ENCODE data around the gene ARL6IP6. TPM values are rescaled to one million over a fixed set of nuclear protein-coding genes. Genes with fewer than 3 reads are reported as not detected.

Gene ARL6IP6
- total and polyA plus RNA-seq, 2 of the 13 experiments (the other 11 are each of a cell fraction or from before 2014, with no cell fraction given) = 45.0 to 65.9 TPM

- H3K4me2 ChIP-seq (ENCODE audit: low read depth, low read length) = no peak overlapping the region
- TF ChIP-seq SMAD9 (CRISPR knock-in tag; IDR thresholded peaks at IDR 0.05) (no peak), MAFF (IDR thresholded peaks at IDR 0.05; ENCODE audit: low read depth, low read length) (peak; percentile 97), ZNF101 (CRISPR knock-in tag; IDR thresholded peaks at IDR 0.05; ENCODE audit: borderline replicate concordance, low read depth) (no peak), ZFP90 (CRISPR knock-in tag; IDR thresholded peaks at IDR 0.05; ENCODE audit: borderline replicate concordance) (no peak), ZNF18 (CRISPR knock-in tag; IDR thresholded peaks at IDR 0.05; ENCODE audit: insufficient replicate concordance) (no peak), MZF1 (CRISPR knock-in tag; IDR thresholded peaks at IDR 0.05; ENCODE audit: borderline replicate concordance) (no peak), MAFK (conservative IDR thresholded peaks at IDR 0.05 in 1 of 2, IDR thresholded peaks at IDR 0.05 in 1 of 2; ENCODE audit: low read length in 2 of 2) (peak; percentile 94 to 98), PITX1 (CRISPR knock-in tag; IDR thresholded peaks at IDR 0.05) (no peak), MAFG (CRISPR knock-in tag; IDR thresholded peaks at IDR 0.05) (0 out of 2 replicates have a peak, but pooled peaks have one; percentile 27), FOSL1 (CRISPR knock-in tag; IDR thresholded peaks at IDR 0.05; ENCODE audit: borderline replicate concordance) (no peak), ZNF512 (CRISPR knock-in tag; IDR thresholded peaks at IDR 0.05) (no peak), TAF1 (CRISPR knock-in tag; IDR thresholded peaks at IDR 0.05) (no peak), PAWR (CRISPR knock-in tag; IDR thresholded peaks at IDR 0.05; ENCODE audit: borderline replicate concordance) (no peak), SAP130 (CRISPR knock-in tag; IDR thresholded peaks at IDR 0.05; ENCODE audit: low read depth) (no peak)
- peaks cover 45% of the 10 kb centered on the region for H4K20me1 ChIP-seq (ENCODE audit: insufficient read depth, low read length)
- peaks cover 100% of the 10 kb centered on the region for H3K79me2 ChIP-seq (ENCODE audit: insufficient read depth, low read length)
- H3K9me3 ChIP-seq (ENCODE audit: low read length) = no peaks in the 10 kb centered on the region
- in situ Hi-C loops (cut with HindIII; ENCODE audit: extremely low pct_ligation_motif_present, low pct_unique_long_range_greater_than_20kb) = no loop called here
- WGBS (ENCODE audit: low lambda C conversion rate) = 96% methylated on average over 4 of the region's 4 CpGs
- ATAC-seq (no peak), FAIRE-seq (no peak), DNase-seq (ENCODE audit: low spot score) (no peak)
- H2AFZ ChIP-seq (ENCODE audit: low read length) = no peak overlapping the region
- H3K27ac ChIP-seq (ENCODE audit: extremely low read length, insufficient read depth, low read length) = no peak overlapping the region
- POLR2A ChIA-PET = interaction anchor here (2.0 kb wide), 1 partner anchor 11 kb away, joined by 11 read pairs; the partner anchor contains the start of gene PRPF40A
- H3K9ac ChIP-seq (ENCODE audit: insufficient read depth, low read depth, low read length) = no peak overlapping the region
- BruUV-seq (replicated peaks) = no TSS peak
- H3K36me3 ChIP-seq (replicated peaks in 1 of 2; ENCODE audit: control insufficient read depth in 1 of 2, insufficient read depth in 2 of 2, low read length in 2 of 2) = peaks cover 17 to 80% of the 10 kb centered on the region in 2 experiments
- CTCF ChIA-PET (ENCODE audit: low intra/inter-chr PET ratio, low total read pairs) = no interaction called here
- no peaks in the 10 kb centered on the region for H3K27me3 ChIP-seq (ENCODE audit: control insufficient read depth in 1 of 2, insufficient read depth in 2 of 2, low read length in 2 of 2)
- H3K4me3 ChIP-seq (replicated peaks in 1 of 3; ENCODE audit: insufficient read depth in 1 of 3, low read depth in 2 of 3, low read length in 3 of 3) = no peak overlapping the region
- peaks cover 13% of the 10 kb centered on the region; the same call in 1 of the 2 replicates for H3K4me1 ChIP-seq (ENCODE audit: insufficient read depth, low read length)
- intact Hi-C loops (cut with micrococcal nuclease; ENCODE audit: unreplicated experiment) = no loop called here
These were observed 11.9 kb upstream of the ARL6IP6 start for GRCh38 chr2:152706477-152707021.
